ENCODE measurements around the gene CFAP70. TPM values are rescaled to one million over a fixed set of nuclear protein-coding genes. Genes with fewer than 3 reads are reported as not detected.
"Not testable (repeated sequence)": the region's sequence is repeated elsewhere in the genome, so short reads cannot be mapped to it uniquely, and the experiment has no call there.

Gene CFAP70
- total RNA-seq, 1 experiment from 2014 or later, result 0.06 TPM

GRCh38 chr10:73262880-73263555 is 95.6 kb downstream of the CFAP70 start:
- Histone ChIP-seq H3K9me3 (ENCODE audit: low read depth, low read length, poor library complexity, severe bottlenecking) (no peaks in the 10 kb centered on the region), H3K27me3 (replicated peaks; ENCODE audit: insufficient read depth, low read depth, low read length, poor library complexity) (no peaks in the 10 kb centered on the region), H3K4me1 (ENCODE audit: insufficient read depth, low read length, poor library complexity, severe bottlenecking) (peaks cover 5% of the 10 kb centered on the region), H3K36me3 (ENCODE audit: insufficient read depth, low read length, poor library complexity, severe bottlenecking) (no peaks in the 10 kb centered on the region), H3K4me3 (ENCODE audit: low read depth, low read length, poor library complexity, severe bottlenecking) (no peak overlapping the region), H3K27ac (ENCODE audit: low read depth, low read length, poor library complexity, severe bottlenecking) (no peak overlapping the region)
- POLR2A ChIA-PET (ENCODE audit: low non-redundant PET), result no interaction called here
- no peak for DNase-seq (ENCODE audit: low spot score)
- TF ChIP-seq EZH2 (IDR thresholded peaks at IDR 0.05; ENCODE audit: borderline replicate concordance, low read depth, low read length, poor library complexity, severe bottlenecking) (no peak), CTCF (conservative IDR thresholded peaks at IDR 0.05; ENCODE audit: low read depth, low read length) (no peak)
- intact Hi-C loops (cut with micrococcal nuclease; ENCODE audit: unreplicated experiment), result no loop called here
- CTCF ChIA-PET, result interaction anchor here (0.6 kb wide), 1 partner anchor 17 kb away, joined by 3 read pairs; no protein-coding TSS in a partner anchor
- no TSS peak for BruUV-seq (replicated peaks)

- no peak overlapping the region for H3K27ac ChIP-seq (ENCODE audit: low read depth, low read length, poor library complexity, severe bottlenecking)
Measured at GRCh38 chr10:73262105-73262730, 96.4 kb downstream of the CFAP70 start.

GRCh38 chr10:73261362-73261995 is 97.2 kb downstream of the CFAP70 start:
- DNase-seq (ENCODE audit: low spot score), result no peak
- no peaks in the 10 kb centered on the region for H3K9me3 ChIP-seq (ENCODE audit: low read depth, low read length, poor library complexity, severe bottlenecking)
- H3K27ac ChIP-seq (ENCODE audit: low read depth, low read length, poor library complexity, severe bottlenecking), result no peak overlapping the region
- no peaks in the 10 kb centered on the region for H3K27me3 ChIP-seq (replicated peaks; ENCODE audit: insufficient read depth, low read depth, low read length, poor library complexity)
- ChIA-PET POLR2A (ENCODE audit: low non-redundant PET) (no interaction called here), CTCF (no interaction called here)
- no peak for TF ChIP-seq EZH2 (IDR thresholded peaks at IDR 0.05; ENCODE audit: borderline replicate concordance, low read depth, low read length, poor library complexity, severe bottlenecking)
- TF ChIP-seq CTCF (conservative IDR thresholded peaks at IDR 0.05; ENCODE audit: low read depth, low read length), result no peak
- no peaks in the 10 kb centered on the region for H3K36me3 ChIP-seq (ENCODE audit: insufficient read depth, low read length, poor library complexity, severe bottlenecking)
- H3K4me1 ChIP-seq (ENCODE audit: insufficient read depth, low read length, poor library complexity, severe bottlenecking), result peaks cover 5% of the 10 kb centered on the region
- intact Hi-C loops (cut with micrococcal nuclease; ENCODE audit: unreplicated experiment), result no loop called here
- BruUV-seq (replicated peaks), result no TSS peak
- no peak overlapping the region for H3K4me3 ChIP-seq (ENCODE audit: low read depth, low read length, poor library complexity, severe bottlenecking)

More at GRCh38 chr10:73262105-73262730, 96.4 kb downstream of the CFAP70 start:
- Histone ChIP-seq H3K36me3 (ENCODE audit: insufficient read depth, low read length, poor library complexity, severe bottlenecking) (no peaks in the 10 kb centered on the region), H3K9me3 (ENCODE audit: low read depth, low read length, poor library complexity, severe bottlenecking) (no peaks in the 10 kb centered on the region), H3K4me1 (ENCODE audit: insufficient read depth, low read length, poor library complexity, severe bottlenecking) (peaks cover 5% of the 10 kb centered on the region), H3K27me3 (replicated peaks; ENCODE audit: insufficient read depth, low read depth, low read length, poor library complexity) (no peaks in the 10 kb centered on the region), H3K4me3 (ENCODE audit: low read depth, low read length, poor library complexity, severe bottlenecking) (no peak overlapping the region)
- no TSS peak for BruUV-seq (replicated peaks)
- ChIA-PET POLR2A (ENCODE audit: low non-redundant PET) (no interaction called here), CTCF (no interaction called here)
- intact Hi-C loops (cut with micrococcal nuclease; ENCODE audit: unreplicated experiment), result no loop called here
- TF ChIP-seq EZH2 (IDR thresholded peaks at IDR 0.05; ENCODE audit: borderline replicate concordance, low read depth, low read length, poor library complexity, severe bottlenecking) (no peak), CTCF (conservative IDR thresholded peaks at IDR 0.05; ENCODE audit: low read depth, low read length) (no peak)
- DNase-seq (ENCODE audit: low spot score), result peak; percentile 52

- H3K27me3 ChIP-seq (replicated peaks; ENCODE audit: insufficient read depth, low read depth, low read length, poor library complexity); H3K27ac ChIP-seq (ENCODE audit: low read depth, low read length, poor library complexity, severe bottlenecking); CTCF ChIA-PET; H3K9me3 ChIP-seq (ENCODE audit: low read depth, low read length, poor library complexity, severe bottlenecking); H3K4me1 ChIP-seq (ENCODE audit: insufficient read depth, low read length, poor library complexity, severe bottlenecking); POLR2A ChIA-PET (ENCODE audit: low non-redundant PET); H3K4me3 ChIP-seq (ENCODE audit: low read depth, low read length, poor library complexity, severe bottlenecking); intact Hi-C loops (cut with micrococcal nuclease; ENCODE audit: unreplicated experiment); BruUV-seq (replicated peaks); H3K36me3 ChIP-seq (ENCODE audit: insufficient read depth, low read length, poor library complexity, severe bottlenecking); DNase-seq (ENCODE audit: low spot score): not testable (repeated sequence)
Measured at GRCh38 chr10:73258612-73259011, 100.1 kb downstream of the CFAP70 start.
